H1 (cell line): ENCODE measurements around the gene ZNF254. TPM values are rescaled to one million over a fixed set of nuclear protein-coding genes. Genes with fewer than 3 reads are reported as not detected.

Experiments
- CBX8 ChIP-seq: fragments of 300-800, 300-1000 bp; sonication (generic); IDR thresholded peaks from 2 replicates; pipeline ENCODE4 v1.7.1; 2016; ENCODE audit warnings: low read depth, low read length, borderline replicate concordance
- EP300 ChIP-seq, 2 experiments: IDR thresholded peaks; 1 replicate in 1 of 2; 2 replicates in 1 of 2; pipeline ENCODE4 v1.6.1; 2011 to 2012; ENCODE audit warnings: low read depth in 2 of 2, low read length in 2 of 2, mild to moderate bottlenecking in 2 of 2, borderline replicate concordance in 1 of 2, inconsistent platforms in 1 of 2, moderate library complexity in 1 of 2
- NRF1 ChIP-seq: IDR thresholded peaks from 2 replicates; pipeline ENCODE4 v1.6.1; 2011; ENCODE audit warnings: mild to moderate bottlenecking, low read depth, low read length, improper control_type of control experiment
- POLR2A ChIP-seq, 2 experiments: IDR thresholded peaks; 1 replicate in 1 of 2; 2 replicates in 1 of 2; pipeline ENCODE4 v1.6.1; 2011; ENCODE audit warnings: low read depth in 2 of 2, low read length in 2 of 2, mild to moderate bottlenecking in 2 of 2; ENCODE audit errors: control extremely low read depth in 1 of 2
- SIX5 ChIP-seq: IDR thresholded peaks from 2 replicates; pipeline ENCODE4 v1.6.1; 2011; ENCODE audit warnings: mild to moderate bottlenecking, low read depth, low read length
- SP1 ChIP-seq: IDR thresholded peaks from 2 replicates; pipeline ENCODE4 v1.6.1; 2011; ENCODE audit warnings: low read depth, low read length
- TEAD4 ChIP-seq: IDR thresholded peaks from 2 replicates; pipeline ENCODE4 v1.6.1; 2012; ENCODE audit warnings: low read depth, low read length, inconsistent platforms, mixed read lengths
- polyA plus RNA-seq, 7 experiments: library from polyadenylated mRNA; depleted of rRNA in 3 of 7; stranded (reverse) in 5 of 7; unstranded in 2 of 7; fragments of >200 nt in 5 of 7; fragments of 200-250 nt in 2 of 7; gene quantifications; 1 replicate in 5 of 7; 2 replicates in 1 of 7; 4 replicates in 1 of 7; pipeline versions ENCODE4 v1.2.1 to v1.2.3, GENCODE V29; 2011 to 2013; ENCODE audit warnings: missing spikeins in 2 of 7, mixed read lengths in 2 of 7
- total RNA-seq: library from RNA; stranded (reverse); fragmentation: NEBNext Ultra II Directional; extraction: Animal tissue kit (Norgen Biotek cat#: 25700); gene quantifications from 2 replicates; pipeline ENCODE4 v1.2.1, GENCODE V29; 2021
- TF ChIP-seq, protein P1 (sequence below): fragments of 300-600 bp; sonication (generic); IDR thresholded peaks from 2 replicates; pipeline ENCODE4 v1.7.1; 2012; ENCODE audit warnings: low read length, moderate library complexity, mild to moderate bottlenecking, inconsistent platforms; ENCODE audit not compliant: insufficient replicate concordance
- TF ChIP-seq, protein P2 (sequence below): IDR thresholded peaks from 2 replicates; pipeline ENCODE4 v1.6.1; 2012; ENCODE audit warnings: inconsistent platforms

ZNF254 gene
- total and polyA plus RNA-seq, 2 of the 8 experiments (the other 6 are each of a cell fraction or from before 2014, with no cell fraction given): 4.4 to 22.0 TPM

DNA sequence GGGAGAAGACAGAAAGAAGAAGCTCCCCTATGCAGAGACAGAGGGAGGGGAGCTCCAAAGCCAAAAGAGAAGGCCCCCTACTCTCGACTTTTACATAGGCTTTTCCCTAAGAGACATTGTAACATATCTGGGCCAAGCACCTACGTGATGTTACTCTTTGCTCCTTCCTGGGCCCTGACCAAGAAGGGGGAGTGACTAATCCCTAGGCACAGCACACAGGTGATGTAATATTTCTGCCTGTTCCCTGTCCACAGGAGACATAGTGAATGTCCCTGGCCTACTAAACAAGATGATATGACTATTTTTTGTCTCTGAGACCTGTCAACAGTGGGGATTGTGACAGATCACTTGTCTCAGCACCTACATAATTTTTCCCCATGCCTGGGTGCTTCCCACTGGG, 15.9 kb upstream of the ZNF254 start (continued):
- TF ChIP-seq, protein P1, sequence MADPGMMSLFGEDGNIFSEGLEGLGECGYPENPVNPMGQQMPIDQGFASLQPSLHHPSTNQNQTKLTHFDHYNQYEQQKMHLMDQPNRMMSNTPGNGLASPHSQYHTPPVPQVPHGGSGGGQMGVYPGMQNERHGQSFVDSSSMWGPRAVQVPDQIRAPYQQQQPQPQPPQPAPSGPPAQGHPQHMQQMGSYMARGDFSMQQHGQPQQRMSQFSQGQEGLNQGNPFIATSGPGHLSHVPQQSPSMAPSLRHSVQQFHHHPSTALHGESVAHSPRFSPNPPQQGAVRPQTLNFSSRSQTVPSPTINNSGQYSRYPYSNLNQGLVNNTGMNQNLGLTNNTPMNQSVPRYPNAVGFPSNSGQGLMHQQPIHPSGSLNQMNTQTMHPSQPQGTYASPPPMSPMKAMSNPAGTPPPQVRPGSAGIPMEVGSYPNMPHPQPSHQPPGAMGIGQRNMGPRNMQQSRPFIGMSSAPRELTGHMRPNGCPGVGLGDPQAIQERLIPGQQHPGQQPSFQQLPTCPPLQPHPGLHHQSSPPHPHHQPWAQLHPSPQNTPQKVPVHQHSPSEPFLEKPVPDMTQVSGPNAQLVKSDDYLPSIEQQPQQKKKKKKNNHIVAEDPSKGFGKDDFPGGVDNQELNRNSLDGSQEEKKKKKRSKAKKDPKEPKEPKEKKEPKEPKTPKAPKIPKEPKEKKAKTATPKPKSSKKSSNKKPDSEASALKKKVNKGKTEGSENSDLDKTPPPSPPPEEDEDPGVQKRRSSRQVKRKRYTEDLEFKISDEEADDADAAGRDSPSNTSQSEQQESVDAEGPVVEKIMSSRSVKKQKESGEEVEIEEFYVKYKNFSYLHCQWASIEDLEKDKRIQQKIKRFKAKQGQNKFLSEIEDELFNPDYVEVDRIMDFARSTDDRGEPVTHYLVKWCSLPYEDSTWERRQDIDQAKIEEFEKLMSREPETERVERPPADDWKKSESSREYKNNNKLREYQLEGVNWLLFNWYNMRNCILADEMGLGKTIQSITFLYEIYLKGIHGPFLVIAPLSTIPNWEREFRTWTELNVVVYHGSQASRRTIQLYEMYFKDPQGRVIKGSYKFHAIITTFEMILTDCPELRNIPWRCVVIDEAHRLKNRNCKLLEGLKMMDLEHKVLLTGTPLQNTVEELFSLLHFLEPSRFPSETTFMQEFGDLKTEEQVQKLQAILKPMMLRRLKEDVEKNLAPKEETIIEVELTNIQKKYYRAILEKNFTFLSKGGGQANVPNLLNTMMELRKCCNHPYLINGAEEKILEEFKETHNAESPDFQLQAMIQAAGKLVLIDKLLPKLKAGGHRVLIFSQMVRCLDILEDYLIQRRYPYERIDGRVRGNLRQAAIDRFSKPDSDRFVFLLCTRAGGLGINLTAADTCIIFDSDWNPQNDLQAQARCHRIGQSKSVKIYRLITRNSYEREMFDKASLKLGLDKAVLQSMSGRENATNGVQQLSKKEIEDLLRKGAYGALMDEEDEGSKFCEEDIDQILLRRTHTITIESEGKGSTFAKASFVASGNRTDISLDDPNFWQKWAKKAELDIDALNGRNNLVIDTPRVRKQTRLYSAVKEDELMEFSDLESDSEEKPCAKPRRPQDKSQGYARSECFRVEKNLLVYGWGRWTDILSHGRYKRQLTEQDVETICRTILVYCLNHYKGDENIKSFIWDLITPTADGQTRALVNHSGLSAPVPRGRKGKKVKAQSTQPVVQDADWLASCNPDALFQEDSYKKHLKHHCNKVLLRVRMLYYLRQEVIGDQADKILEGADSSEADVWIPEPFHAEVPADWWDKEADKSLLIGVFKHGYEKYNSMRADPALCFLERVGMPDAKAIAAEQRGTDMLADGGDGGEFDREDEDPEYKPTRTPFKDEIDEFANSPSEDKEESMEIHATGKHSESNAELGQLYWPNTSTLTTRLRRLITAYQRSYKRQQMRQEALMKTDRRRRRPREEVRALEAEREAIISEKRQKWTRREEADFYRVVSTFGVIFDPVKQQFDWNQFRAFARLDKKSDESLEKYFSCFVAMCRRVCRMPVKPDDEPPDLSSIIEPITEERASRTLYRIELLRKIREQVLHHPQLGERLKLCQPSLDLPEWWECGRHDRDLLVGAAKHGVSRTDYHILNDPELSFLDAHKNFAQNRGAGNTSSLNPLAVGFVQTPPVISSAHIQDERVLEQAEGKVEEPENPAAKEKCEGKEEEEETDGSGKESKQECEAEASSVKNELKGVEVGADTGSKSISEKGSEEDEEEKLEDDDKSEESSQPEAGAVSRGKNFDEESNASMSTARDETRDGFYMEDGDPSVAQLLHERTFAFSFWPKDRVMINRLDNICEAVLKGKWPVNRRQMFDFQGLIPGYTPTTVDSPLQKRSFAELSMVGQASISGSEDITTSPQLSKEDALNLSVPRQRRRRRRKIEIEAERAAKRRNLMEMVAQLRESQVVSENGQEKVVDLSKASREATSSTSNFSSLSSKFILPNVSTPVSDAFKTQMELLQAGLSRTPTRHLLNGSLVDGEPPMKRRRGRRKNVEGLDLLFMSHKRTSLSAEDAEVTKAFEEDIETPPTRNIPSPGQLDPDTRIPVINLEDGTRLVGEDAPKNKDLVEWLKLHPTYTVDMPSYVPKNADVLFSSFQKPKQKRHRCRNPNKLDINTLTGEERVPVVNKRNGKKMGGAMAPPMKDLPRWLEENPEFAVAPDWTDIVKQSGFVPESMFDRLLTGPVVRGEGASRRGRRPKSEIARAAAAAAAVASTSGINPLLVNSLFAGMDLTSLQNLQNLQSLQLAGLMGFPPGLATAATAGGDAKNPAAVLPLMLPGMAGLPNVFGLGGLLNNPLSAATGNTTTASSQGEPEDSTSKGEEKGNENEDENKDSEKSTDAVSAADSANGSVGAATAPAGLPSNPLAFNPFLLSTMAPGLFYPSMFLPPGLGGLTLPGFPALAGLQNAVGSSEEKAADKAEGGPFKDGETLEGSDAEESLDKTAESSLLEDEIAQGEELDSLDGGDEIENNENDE: no peak
- no peak for TF ChIP-seq NRF1
- TF ChIP-seq TEAD4: no peak
- TF ChIP-seq, protein P2, sequence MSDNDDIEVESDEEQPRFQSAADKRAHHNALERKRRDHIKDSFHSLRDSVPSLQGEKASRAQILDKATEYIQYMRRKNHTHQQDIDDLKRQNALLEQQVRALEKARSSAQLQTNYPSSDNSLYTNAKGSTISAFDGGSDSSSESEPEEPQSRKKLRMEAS: no peak
- TF ChIP-seq POLR2A (IDR thresholded peaks at IDR 0.05; ENCODE audit: control extremely low read depth in 1 of 2, low read depth in 2 of 2, low read length in 2 of 2): no peak
- TF ChIP-seq SP1: no peak
- no peak for TF ChIP-seq SIX5
- TF ChIP-seq EP300 (IDR thresholded peaks at IDR 0.05; ENCODE audit: borderline replicate concordance in 1 of 2, low read depth in 2 of 2, low read length in 2 of 2): no peak
- TF ChIP-seq CBX8: no peak
